Measurements from ENCODE around the gene ERC1.

Gene ERC1

DNA sequence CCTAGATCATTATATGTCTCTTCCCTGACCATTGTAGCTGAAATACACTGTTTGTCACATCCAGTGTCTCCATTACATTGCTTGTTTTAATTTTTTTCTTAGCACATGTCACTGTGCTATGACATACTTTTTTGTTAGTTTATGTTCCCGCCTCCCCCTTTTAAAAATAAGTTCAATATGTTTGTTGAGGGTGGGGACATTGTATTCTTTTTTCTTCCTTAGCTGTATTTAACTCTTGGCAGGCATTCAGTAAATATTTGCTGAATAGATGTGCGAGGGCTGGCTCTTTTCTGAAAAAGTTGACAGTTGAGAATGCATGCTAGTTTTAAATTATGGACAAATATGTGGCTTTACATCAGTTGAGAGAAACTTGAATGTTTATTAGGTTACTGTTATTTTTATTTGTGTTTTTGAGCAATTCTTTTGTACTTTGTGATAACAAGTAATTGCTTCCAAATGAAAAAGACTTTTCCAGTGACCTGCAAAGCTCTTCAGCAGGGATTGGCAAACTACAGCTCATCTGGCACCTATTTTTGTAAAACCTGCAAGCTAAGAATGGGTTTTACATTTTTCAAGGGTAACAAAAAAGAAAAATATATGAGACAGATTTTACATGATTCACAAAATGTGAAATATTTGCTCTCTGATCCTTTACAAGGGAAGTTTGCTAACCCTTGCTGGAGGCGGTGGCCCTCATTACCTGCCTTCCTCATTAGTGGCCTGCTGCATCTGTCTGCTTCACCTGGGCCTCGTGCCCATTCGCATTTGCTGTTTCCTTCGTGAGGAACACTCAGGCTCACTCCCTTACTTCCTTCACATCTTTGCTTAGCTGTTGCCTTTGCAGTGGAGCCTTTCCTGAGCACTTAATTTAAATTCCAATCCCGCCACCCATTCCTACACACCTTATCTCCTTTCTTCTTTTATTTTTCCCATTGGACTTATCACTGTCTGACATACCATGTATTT, 229.4 kb downstream of the ERC1 start:
- 98% methylated on average over 6 of the region's 7 CpGs for WGBS (ENCODE audit: insufficient coverage)
- peaks cover 0 to 5% (median 0%) of the 10 kb centered on the region in 4 experiments for H3K4me1 ChIP-seq (ENCODE audit: control extremely low read depth in 1 of 4, control insufficient read depth in 4 of 4, insufficient read depth in 4 of 4, low read length in 3 of 4)
- H3K36me3 ChIP-seq (ENCODE audit: control insufficient read depth in 4 of 4, insufficient read depth in 4 of 4, low read length in 3 of 4) = no peaks in the 10 kb centered on the region
- H3K27me3 ChIP-seq (replicated peaks in 2 of 5; ENCODE audit: control insufficient read depth in 4 of 5, insufficient read depth in 5 of 5, low read length in 4 of 5) = no peaks in the 10 kb centered on the region
- no peaks in the 10 kb centered on the region for H3K9me3 ChIP-seq (ENCODE audit: control extremely low read depth in 1 of 5, control insufficient read depth in 4 of 5, insufficient read depth in 2 of 5, low read depth in 1 of 5, low read length in 4 of 5)
- ChIA-PET POLR2A (no interaction called here), CTCF (no interaction called here)
- H3K27ac ChIP-seq (ENCODE audit: insufficient read depth in 1 of 2, low read depth in 1 of 2, low read length in 2 of 2, poor library complexity in 1 of 2, severe bottlenecking in 2 of 2) = no peak overlapping the region
- H3K4me3 ChIP-seq (ENCODE audit: control insufficient read depth in 1 of 7, extremely low read depth in 1 of 7, insufficient read depth in 4 of 7, low read depth in 2 of 7, low read length in 6 of 7) = no peak overlapping the region
- no peak for DNase-seq

DNA sequence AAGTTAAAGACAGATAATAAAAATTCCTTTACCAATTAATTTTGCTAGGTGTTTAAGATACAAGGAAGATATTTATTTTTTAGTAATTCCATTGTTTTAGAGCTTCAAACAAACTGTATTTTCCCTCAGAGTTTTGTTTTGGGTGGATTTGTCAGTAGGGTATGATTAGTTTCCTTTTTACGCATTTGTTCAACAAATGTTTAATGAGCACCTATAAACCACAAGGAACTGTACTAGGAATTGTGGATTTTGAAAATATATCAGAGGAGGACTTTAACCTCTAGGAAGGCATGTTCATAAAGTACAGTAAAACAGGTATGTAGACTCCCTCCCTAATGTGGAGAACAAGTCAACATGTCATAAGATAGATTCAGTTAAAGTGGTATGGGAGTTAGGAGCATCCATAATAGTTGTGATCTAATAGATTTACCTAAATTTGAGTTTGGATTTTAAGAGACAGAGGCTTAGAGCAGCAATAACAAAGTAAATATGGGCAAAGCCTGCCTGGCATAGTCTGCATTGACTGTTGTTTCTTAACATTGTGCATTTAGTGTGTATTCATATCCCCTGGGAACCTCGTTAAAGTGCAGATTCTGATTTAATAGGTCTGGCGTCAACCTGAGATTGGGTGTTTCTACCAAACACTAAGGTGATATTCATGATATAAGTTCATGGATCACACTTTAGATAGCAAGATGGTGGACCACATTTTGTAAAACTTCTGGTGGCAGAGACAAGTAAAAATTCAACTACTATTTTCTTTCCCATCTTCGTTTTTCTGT, 232.0 kb downstream of the ERC1 start:
- H3K36me3 ChIP-seq (ENCODE audit: control insufficient read depth in 4 of 4, insufficient read depth in 4 of 4, low read length in 3 of 4) = no peaks in the 10 kb centered on the region
- CTCF ChIA-PET = no interaction called here
- DNase-seq = no peak
- H3K4me3 ChIP-seq (ENCODE audit: control insufficient read depth in 1 of 7, extremely low read depth in 1 of 7, insufficient read depth in 4 of 7, low read depth in 2 of 7, low read length in 6 of 7) = no peak overlapping the region
- WGBS (ENCODE audit: insufficient coverage) = no CpG with 5 or more reads among the region's 4 CpGs
- POLR2A ChIA-PET = no interaction called here
- H3K4me1 ChIP-seq (ENCODE audit: control extremely low read depth in 1 of 4, control insufficient read depth in 4 of 4, insufficient read depth in 4 of 4, low read length in 3 of 4) = no peaks in the 10 kb centered on the region
- no peak overlapping the region for H3K27ac ChIP-seq (ENCODE audit: insufficient read depth in 1 of 2, low read depth in 1 of 2, low read length in 2 of 2, poor library complexity in 1 of 2, severe bottlenecking in 2 of 2)
- H3K27me3 ChIP-seq (replicated peaks in 2 of 5; ENCODE audit: control insufficient read depth in 4 of 5, insufficient read depth in 5 of 5, low read length in 4 of 5) = no peaks in the 10 kb centered on the region
- no peaks in the 10 kb centered on the region for H3K9me3 ChIP-seq (ENCODE audit: control extremely low read depth in 1 of 5, control insufficient read depth in 4 of 5, insufficient read depth in 2 of 5, low read depth in 1 of 5, low read length in 4 of 5)

DNA sequence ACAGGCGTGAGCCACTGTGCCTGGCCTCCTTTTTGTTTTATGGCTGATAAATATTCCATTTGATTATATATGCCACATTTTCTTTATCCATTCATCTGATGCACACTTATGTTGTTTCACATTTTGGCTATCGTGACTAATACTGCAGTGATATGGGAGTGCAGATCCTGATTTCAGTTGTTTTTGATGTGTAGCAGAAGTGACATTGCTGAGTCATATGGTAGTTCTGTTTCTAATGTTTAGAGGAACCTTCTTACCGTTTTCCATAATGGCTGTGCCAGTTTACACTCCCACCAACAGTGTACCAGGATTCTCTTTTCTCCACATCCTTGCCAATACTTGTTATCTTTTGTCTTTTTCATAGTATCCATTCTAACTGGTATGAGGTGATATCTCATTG, 235.9 kb downstream of the ERC1 start:
- POLR2A ChIA-PET = no interaction called here
- CTCF ChIA-PET = no interaction called here
- DNase-seq = peak in 2 of 3 donors; percentile 15 to 24

DNA sequence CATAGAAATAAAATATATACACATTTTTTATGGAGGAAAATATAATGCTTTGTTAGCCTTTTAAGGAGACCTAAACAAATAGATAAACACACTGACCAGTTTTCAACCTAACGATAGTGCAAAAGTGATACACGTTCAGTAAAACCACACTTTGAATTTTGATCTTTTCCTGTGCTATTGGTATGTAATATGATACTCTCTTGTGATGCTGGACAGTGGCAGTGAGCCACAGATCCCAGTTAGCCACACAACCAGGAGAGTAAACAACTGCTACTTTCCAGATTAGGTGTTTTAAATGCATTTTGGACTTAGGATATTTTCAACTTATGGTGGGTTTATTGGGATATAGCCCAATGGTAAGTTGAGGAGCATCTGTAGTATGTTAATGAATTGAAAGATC, 243.1 kb downstream of the ERC1 start:
- no peak overlapping the region for H3K4me3 ChIP-seq (ENCODE audit: control insufficient read depth in 1 of 7, extremely low read depth in 1 of 7, insufficient read depth in 4 of 7, low read depth in 2 of 7, low read length in 6 of 7)
- H3K9me3 ChIP-seq (ENCODE audit: control extremely low read depth in 1 of 5, control insufficient read depth in 4 of 5, insufficient read depth in 2 of 5, low read depth in 1 of 5, low read length in 4 of 5) = peaks cover 0 to 6% (median 0%) of the 10 kb centered on the region in 5 experiments
- no peaks in the 10 kb centered on the region for H3K4me1 ChIP-seq (ENCODE audit: control extremely low read depth in 1 of 4, control insufficient read depth in 4 of 4, insufficient read depth in 4 of 4, low read length in 3 of 4)
- DNase-seq = no peak
- CTCF ChIA-PET = no interaction called here
- POLR2A ChIA-PET = no interaction called here
- no CpG with 5 or more reads among the region's 2 CpGs for WGBS (ENCODE audit: insufficient coverage)
- no peaks in the 10 kb centered on the region for H3K27me3 ChIP-seq (replicated peaks in 2 of 5; ENCODE audit: control insufficient read depth in 4 of 5, insufficient read depth in 5 of 5, low read length in 4 of 5)
- H3K27ac ChIP-seq (ENCODE audit: insufficient read depth in 1 of 2, low read depth in 1 of 2, low read length in 2 of 2, poor library complexity in 1 of 2, severe bottlenecking in 2 of 2) = no peak overlapping the region
- H3K36me3 ChIP-seq (ENCODE audit: control insufficient read depth in 4 of 4, insufficient read depth in 4 of 4, low read length in 3 of 4) = peaks cover 0 to 11% (median 1%) of the 10 kb centered on the region in 4 experiments

More for the DNA sequence above, 235.9 kb downstream of the ERC1 start:
- Histone ChIP-seq H3K27me3 (replicated peaks in 2 of 5; ENCODE audit: control insufficient read depth in 4 of 5, insufficient read depth in 5 of 5, low read length in 4 of 5) (no peaks in the 10 kb centered on the region), H3K4me1 (ENCODE audit: control extremely low read depth in 1 of 4, control insufficient read depth in 4 of 4, insufficient read depth in 4 of 4, low read length in 3 of 4) (no peaks in the 10 kb centered on the region), H3K36me3 (ENCODE audit: control insufficient read depth in 4 of 4, insufficient read depth in 4 of 4, low read length in 3 of 4) (peaks cover 0 to 5% (median 0%) of the 10 kb centered on the region in 4 experiments), H3K4me3 (ENCODE audit: control insufficient read depth in 1 of 7, extremely low read depth in 1 of 7, insufficient read depth in 4 of 7, low read depth in 2 of 7, low read length in 6 of 7) (no peak overlapping the region), H3K9me3 (ENCODE audit: control extremely low read depth in 1 of 5, control insufficient read depth in 4 of 5, insufficient read depth in 2 of 5, low read depth in 1 of 5, low read length in 4 of 5) (peaks cover 0 to 5% (median 0%) of the 10 kb centered on the region in 5 experiments), H3K27ac (ENCODE audit: insufficient read depth in 1 of 2, low read depth in 1 of 2, low read length in 2 of 2, poor library complexity in 1 of 2, severe bottlenecking in 2 of 2) (no peak overlapping the region)
- WGBS (ENCODE audit: insufficient coverage) = no CpG with 5 or more reads among the region's 3 CpGs

DNA sequence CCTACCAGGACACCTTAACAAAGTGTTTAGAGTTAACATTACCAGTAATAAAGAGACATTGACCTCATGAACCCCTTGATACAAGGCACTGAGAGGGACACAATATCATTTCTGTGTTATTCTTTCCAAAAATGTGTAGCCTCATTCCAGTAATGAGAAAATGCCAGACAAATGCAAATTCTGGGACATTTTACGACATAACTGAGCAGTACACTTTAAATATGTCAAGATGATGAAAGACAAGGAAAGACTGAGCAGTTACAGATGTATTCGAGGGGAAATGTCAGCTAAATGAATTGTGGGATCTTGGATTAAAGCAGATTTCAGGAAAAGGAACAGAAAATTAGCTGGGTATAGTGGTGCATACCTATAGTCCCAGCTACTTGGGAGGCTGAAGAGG, 255.6 kb downstream of the ERC1 start:
- H3K27me3 ChIP-seq (replicated peaks in 2 of 5; ENCODE audit: control insufficient read depth in 4 of 5, insufficient read depth in 5 of 5, low read length in 4 of 5) = no peaks in the 10 kb centered on the region
- no peak overlapping the region for H3K27ac ChIP-seq (ENCODE audit: insufficient read depth in 1 of 2, low read depth in 1 of 2, low read length in 2 of 2, poor library complexity in 1 of 2, severe bottlenecking in 2 of 2)
- no peaks in the 10 kb centered on the region for H3K4me1 ChIP-seq (ENCODE audit: control extremely low read depth in 1 of 4, control insufficient read depth in 4 of 4, insufficient read depth in 4 of 4, low read length in 3 of 4)
- H3K4me3 ChIP-seq (ENCODE audit: control insufficient read depth in 1 of 7, extremely low read depth in 1 of 7, insufficient read depth in 4 of 7, low read depth in 2 of 7, low read length in 6 of 7) = no peak overlapping the region
- no peak for DNase-seq
- H3K36me3 ChIP-seq (ENCODE audit: control insufficient read depth in 4 of 4, insufficient read depth in 4 of 4, low read length in 3 of 4) = peaks cover 0 to 3% (median 1%) of the 10 kb centered on the region in 4 experiments
- ChIA-PET CTCF (no interaction called here), POLR2A (no interaction called here)
- no peaks in the 10 kb centered on the region for H3K9me3 ChIP-seq (ENCODE audit: control extremely low read depth in 1 of 5, control insufficient read depth in 4 of 5, insufficient read depth in 2 of 5, low read depth in 1 of 5, low read length in 4 of 5)
- 73% methylated on average over 2 of the region's 2 CpGs for WGBS (ENCODE audit: insufficient coverage)

DNA sequence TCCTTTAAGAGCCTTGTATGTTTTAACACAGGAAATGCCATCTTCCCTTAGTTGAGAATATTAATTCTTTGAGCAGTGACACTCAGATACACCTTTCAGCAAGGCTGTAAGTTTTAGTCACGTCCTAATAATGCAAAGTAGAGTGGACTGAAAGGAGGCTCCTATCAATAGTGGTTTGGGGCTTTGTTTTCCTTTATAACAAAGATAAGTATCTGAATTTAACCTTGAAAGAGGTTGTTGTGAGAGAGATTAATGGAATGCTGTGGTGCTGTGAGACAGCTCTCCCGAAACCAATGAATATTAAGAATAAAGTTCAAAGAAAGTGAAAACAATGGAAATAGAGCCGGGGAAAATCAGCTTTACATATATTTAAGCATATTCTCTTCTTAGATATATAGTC, 259.6 kb downstream of the ERC1 start:
- POLR2A ChIA-PET = no interaction called here
- CTCF ChIA-PET = no interaction called here
- WGBS (ENCODE audit: insufficient coverage) = 100% methylated on average over 1 of the region's 3 CpGs
- Histone ChIP-seq H3K4me3 (ENCODE audit: control insufficient read depth in 1 of 7, extremely low read depth in 1 of 7, insufficient read depth in 4 of 7, low read depth in 2 of 7, low read length in 6 of 7) (no peak overlapping the region), H3K27ac (ENCODE audit: insufficient read depth in 1 of 2, low read depth in 1 of 2, low read length in 2 of 2, poor library complexity in 1 of 2, severe bottlenecking in 2 of 2) (no peak overlapping the region), H3K9me3 (ENCODE audit: control extremely low read depth in 1 of 5, control insufficient read depth in 4 of 5, insufficient read depth in 2 of 5, low read depth in 1 of 5, low read length in 4 of 5) (no peaks in the 10 kb centered on the region), H3K27me3 (replicated peaks in 2 of 5; ENCODE audit: control insufficient read depth in 4 of 5, insufficient read depth in 5 of 5, low read length in 4 of 5) (no peaks in the 10 kb centered on the region), H3K36me3 (ENCODE audit: control insufficient read depth in 4 of 4, insufficient read depth in 4 of 4, low read length in 3 of 4) (peaks cover 0 to 3% (median 0%) of the 10 kb centered on the region in 4 experiments), H3K4me1 (ENCODE audit: control extremely low read depth in 1 of 4, control insufficient read depth in 4 of 4, insufficient read depth in 4 of 4, low read length in 3 of 4) (no peaks in the 10 kb centered on the region)
- DNase-seq = no peak

DNA sequence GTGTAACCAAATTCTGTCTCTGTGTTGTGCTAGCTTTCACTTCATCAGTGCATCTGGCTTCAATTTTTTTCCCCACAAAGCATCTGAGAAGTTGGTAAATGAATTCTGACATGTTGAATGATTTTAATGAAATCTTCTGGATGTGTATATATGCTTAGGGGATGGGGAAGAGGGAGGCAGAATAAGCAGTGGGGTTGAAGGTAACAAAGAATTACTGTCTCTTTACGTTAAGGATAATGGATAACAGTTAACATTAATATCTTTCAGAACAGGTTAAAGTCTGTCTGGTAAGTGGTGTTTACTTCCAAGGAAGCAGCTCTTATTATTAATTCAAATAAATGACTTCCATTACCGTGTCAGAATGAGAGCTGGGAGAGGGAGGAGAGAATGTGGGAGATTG, 261.7 kb downstream of the ERC1 start:
- POLR2A ChIA-PET = no interaction called here
- CTCF ChIA-PET = interaction anchor here (1.2 kb wide), 1 partner anchor 20 kb away, joined by 4 read pairs; no protein-coding TSS in a partner anchor

More for the DNA sequence above, 261.7 kb downstream of the ERC1 start:
- H3K27me3 ChIP-seq (replicated peaks in 2 of 5; ENCODE audit: control insufficient read depth in 4 of 5, insufficient read depth in 5 of 5, low read length in 4 of 5) = no peaks in the 10 kb centered on the region
- no peaks in the 10 kb centered on the region for H3K4me1 ChIP-seq (ENCODE audit: control extremely low read depth in 1 of 4, control insufficient read depth in 4 of 4, insufficient read depth in 4 of 4, low read length in 3 of 4)
- DNase-seq = no peak
- no peaks in the 10 kb centered on the region for H3K9me3 ChIP-seq (ENCODE audit: control extremely low read depth in 1 of 5, control insufficient read depth in 4 of 5, insufficient read depth in 2 of 5, low read depth in 1 of 5, low read length in 4 of 5)
- H3K4me3 ChIP-seq (ENCODE audit: control insufficient read depth in 1 of 7, extremely low read depth in 1 of 7, insufficient read depth in 4 of 7, low read depth in 2 of 7, low read length in 6 of 7) = no peak overlapping the region
- H3K27ac ChIP-seq (ENCODE audit: insufficient read depth in 1 of 2, low read depth in 1 of 2, low read length in 2 of 2, poor library complexity in 1 of 2, severe bottlenecking in 2 of 2) = no peak overlapping the region
- H3K36me3 ChIP-seq (ENCODE audit: control insufficient read depth in 4 of 4, insufficient read depth in 4 of 4, low read length in 3 of 4) = peaks cover 2 to 7% (median 4%) of the 10 kb centered on the region in 4 experiments
- WGBS (ENCODE audit: insufficient coverage) = no CpG with 5 or more reads among the region's 2 CpGs

Measured in common myeloid progenitor, CD34-positive (primary cell).